Osteocyte (in vitro differentiated cells): ENCODE measurements around the gene NME7. TPM values are rescaled to one million over a fixed set of nuclear protein-coding genes. Genes with fewer than 3 reads are reported as not detected.

Source experiments
- DNase-seq: peaks from one replicate; pipeline ENCODE4 v3.0.0; 2021; ENCODE audit warnings: mixed read lengths; ENCODE audit not compliant: unreplicated experiment; ENCODE audit errors: extremely low spot score
- H3K27ac Mint-ChIP-seq: one replicate; pipeline ENCODE4 v1.8.0; 2021; ENCODE audit warnings: mild to moderate bottlenecking, mixed read lengths; ENCODE audit not compliant: unreplicated experiment
- H3K27me3 Mint-ChIP-seq: one replicate; pipeline ENCODE4 v1.8.0; 2021; ENCODE audit warnings: mixed read lengths; ENCODE audit not compliant: unreplicated experiment
- H3K36me3 Mint-ChIP-seq: one replicate; pipeline ENCODE4 v1.8.0; 2021; ENCODE audit warnings: mixed read lengths; ENCODE audit not compliant: unreplicated experiment
- H3K4me1 Mint-ChIP-seq: one replicate; pipeline ENCODE4 v1.8.0; 2021; ENCODE audit warnings: mixed read lengths; ENCODE audit not compliant: unreplicated experiment
- H3K4me3 Mint-ChIP-seq: one replicate; pipeline ENCODE4 v1.8.0; 2021; ENCODE audit warnings: mild to moderate bottlenecking, moderate library complexity, mixed read lengths; ENCODE audit not compliant: unreplicated experiment
- H3K9me3 Mint-ChIP-seq: one replicate; pipeline ENCODE4 v1.8.0; 2021; ENCODE audit warnings: mixed read lengths; ENCODE audit not compliant: unreplicated experiment
- total RNA-seq: library from RNA; stranded (reverse); gene quantifications from 2 replicates; pipeline ENCODE4 v1.2.1, GENCODE V29; 2021
- TF ChIP-seq, protein P1 (sequence below): fragments of 200-600 bp; sonication (generic); IDR thresholded peaks from 2 replicates; pipeline ENCODE4 v1.5.0; 2021; ENCODE audit warnings: antibody characterized with exemption, mild to moderate bottlenecking, moderate library complexity

Gene NME7
- total RNA-seq, 1 donor from 2014 or later = 20.5 TPM

DNA sequence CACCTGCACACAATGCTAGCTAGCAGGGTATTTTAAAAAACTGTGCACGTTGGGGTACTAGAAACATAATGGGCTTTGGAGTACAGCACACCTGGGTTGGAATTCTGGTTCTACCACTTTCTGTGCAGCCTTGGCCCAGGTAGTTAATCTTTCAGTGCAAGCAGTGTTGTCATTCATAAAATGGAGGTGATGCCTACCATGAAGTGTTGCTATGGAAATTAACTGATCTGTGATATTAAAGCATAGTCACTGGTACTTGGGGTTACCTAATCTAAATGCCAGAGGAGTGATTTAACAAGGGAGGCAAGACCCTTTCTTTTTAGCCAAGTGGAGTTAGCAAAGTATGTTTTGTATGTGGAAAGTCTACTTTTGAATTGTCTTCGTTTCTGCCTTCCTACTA, 243.1 kb downstream of the NME7 start:
- Mint-ChIP-seq H3K27ac (no peak overlapping the region), H3K27me3 (no peaks in the 10 kb centered on the region), H3K9me3 (no peaks in the 10 kb centered on the region), H3K4me3 (no peak overlapping the region), H3K36me3 (peaks cover 41% of the 10 kb centered on the region), H3K4me1 (peaks cover 32% of the 10 kb centered on the region)
- no peak for DNase-seq
- TF ChIP-seq, protein P1, sequence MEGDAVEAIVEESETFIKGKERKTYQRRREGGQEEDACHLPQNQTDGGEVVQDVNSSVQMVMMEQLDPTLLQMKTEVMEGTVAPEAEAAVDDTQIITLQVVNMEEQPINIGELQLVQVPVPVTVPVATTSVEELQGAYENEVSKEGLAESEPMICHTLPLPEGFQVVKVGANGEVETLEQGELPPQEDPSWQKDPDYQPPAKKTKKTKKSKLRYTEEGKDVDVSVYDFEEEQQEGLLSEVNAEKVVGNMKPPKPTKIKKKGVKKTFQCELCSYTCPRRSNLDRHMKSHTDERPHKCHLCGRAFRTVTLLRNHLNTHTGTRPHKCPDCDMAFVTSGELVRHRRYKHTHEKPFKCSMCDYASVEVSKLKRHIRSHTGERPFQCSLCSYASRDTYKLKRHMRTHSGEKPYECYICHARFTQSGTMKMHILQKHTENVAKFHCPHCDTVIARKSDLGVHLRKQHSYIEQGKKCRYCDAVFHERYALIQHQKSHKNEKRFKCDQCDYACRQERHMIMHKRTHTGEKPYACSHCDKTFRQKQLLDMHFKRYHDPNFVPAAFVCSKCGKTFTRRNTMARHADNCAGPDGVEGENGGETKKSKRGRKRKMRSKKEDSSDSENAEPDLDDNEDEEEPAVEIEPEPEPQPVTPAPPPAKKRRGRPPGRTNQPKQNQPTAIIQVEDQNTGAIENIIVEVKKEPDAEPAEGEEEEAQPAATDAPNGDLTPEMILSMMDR = no peak

DNA sequence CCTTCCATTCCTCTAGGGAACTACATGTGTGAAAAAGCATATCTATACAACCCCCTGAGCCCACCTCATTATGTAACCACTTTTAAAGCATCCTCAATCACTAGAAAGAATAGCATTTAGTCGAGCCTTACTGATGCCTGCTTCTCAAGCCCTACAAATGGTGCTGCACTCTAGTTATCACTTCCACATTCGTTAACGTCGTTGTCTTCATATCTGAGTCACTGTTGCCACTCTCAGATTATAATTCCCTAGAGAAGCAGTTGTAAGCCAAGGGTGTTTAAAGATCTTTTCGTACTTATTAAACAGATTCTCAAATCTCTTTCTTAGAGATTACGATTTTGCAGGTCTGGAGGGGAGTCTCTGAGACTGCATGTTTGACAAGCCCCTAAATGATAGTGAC, 244.6 kb downstream of the NME7 start:
- Mint-ChIP-seq H3K4me3 (no peak overlapping the region), H3K27me3 (no peaks in the 10 kb centered on the region), H3K9me3 (no peaks in the 10 kb centered on the region), H3K36me3 (peaks cover 33% of the 10 kb centered on the region), H3K27ac (no peak overlapping the region), H3K4me1 (peaks cover 29% of the 10 kb centered on the region)
- DNase-seq = no peak
- TF ChIP-seq, protein P1 = no peak

DNA sequence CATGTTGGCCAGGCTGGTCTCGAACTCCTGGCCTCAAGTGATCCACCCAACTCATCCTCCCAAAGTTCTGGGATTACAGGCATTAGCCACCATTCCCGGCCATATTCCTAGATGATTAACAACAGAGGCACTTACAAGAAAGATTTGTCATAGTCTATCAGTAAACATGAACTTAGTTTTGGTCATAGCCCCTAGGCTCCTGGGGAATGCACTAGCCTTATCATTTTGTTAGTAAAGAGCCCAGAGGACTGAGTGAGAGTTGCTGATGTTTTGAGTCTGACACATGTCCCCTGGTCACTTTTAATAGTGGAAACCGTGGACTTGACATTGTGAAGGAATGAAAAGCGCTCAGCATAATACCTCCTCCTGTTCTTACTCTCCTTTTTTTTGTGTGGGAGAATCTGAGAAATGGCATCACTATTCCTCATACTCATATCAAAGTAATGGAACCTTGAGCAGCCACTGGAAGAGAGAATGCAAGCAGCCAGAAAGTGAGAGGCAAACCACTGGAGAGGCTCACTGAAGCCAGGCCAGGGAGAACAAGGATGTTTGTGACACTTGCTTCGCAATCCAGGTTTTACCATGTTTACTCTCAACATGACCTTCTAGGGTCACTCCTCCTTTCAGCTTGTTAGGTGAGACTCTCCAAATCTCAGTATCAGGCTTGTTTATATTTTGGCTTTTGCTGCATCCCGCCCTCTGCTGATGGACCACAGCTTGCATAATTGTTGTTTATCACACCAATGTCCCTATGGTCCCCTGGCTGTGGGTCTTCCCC, 246.3 kb downstream of the NME7 start:
- no peak for DNase-seq

DNA sequence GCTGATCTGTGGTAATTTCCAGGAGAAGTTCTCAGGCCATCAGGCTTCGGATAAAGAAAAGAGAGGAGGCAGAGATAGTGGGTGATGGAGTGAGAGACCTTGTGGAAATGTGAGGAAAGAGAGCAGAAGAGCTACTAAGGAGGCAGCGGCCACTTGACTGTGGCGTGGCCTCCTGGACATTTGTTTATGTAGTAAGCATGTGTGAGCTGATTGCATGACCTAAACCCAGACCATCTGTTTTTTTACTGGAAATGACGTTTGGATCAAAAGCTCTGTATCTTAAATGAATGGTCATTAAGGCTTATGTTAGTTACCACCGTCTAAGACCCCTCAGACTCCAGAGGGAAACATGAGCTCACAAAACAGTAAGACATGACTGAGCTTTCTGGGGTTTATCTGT, 247.5 kb downstream of the NME7 start:
- Mint-ChIP-seq H3K36me3 (peaks cover 12% of the 10 kb centered on the region), H3K27ac (peak overlapping the region; percentile 48), H3K9me3 (no peaks in the 10 kb centered on the region), H3K4me1 (peaks cover 42% of the 10 kb centered on the region), H3K4me3 (no peak overlapping the region), H3K27me3 (no peaks in the 10 kb centered on the region)
- TF ChIP-seq, protein P1 = no peak
- DNase-seq = no peak

More for the DNA sequence above, 246.3 kb downstream of the NME7 start:
- Mint-ChIP-seq H3K4me1 (peaks cover 35% of the 10 kb centered on the region), H3K9me3 (no peaks in the 10 kb centered on the region), H3K4me3 (no peak overlapping the region), H3K27me3 (no peaks in the 10 kb centered on the region), H3K36me3 (peaks cover 19% of the 10 kb centered on the region), H3K27ac (no peak overlapping the region)
- TF ChIP-seq, protein P1 = no peak

DNA sequence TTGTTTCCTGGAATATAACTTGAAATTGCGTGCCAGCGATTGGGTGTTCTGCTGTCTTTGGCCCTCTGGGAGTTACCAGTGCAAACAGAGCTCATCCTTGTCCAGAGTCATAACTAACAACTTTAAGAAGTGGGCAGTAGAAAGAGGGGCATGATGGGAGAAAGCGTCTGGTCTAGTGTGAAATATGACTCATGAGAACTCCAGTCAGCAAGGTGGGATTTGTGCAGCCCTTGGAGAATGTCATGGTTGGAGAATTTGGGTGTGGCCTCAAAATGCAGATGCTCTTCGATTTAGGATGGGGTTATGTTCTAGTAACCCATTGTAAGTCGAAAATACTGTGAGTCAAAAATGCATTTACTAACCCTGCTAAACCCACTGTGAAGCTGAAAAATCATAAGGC, 248.2 kb downstream of the NME7 start:
- Mint-ChIP-seq H3K27ac (peak overlapping the region; percentile 23), H3K9me3 (no peaks in the 10 kb centered on the region), H3K4me3 (no peak overlapping the region), H3K36me3 (peaks cover 12% of the 10 kb centered on the region), H3K4me1 (peaks cover 43% of the 10 kb centered on the region), H3K27me3 (no peaks in the 10 kb centered on the region)
- TF ChIP-seq, protein P1 = no peak
- no peak for DNase-seq
